HEK293 (cell line): ENCODE results near the gene SNRPD3.
A peak's percentile ranks its signal among the peaks of the same experiment; 100 is the strongest.

ENCODE experiments used
- BCL11B ChIP-seq: fragments of 450-650 bp; formaldehyde crosslinking; IDR thresholded peaks from 2 replicates; pipeline ENCODE4 v1.5.1; 2016; ENCODE audit warnings: low read depth, missing biosample characterization, missing genetic modification characterization
- GLIS1 ChIP-seq: fragments of 450-650 bp; formaldehyde crosslinking; IDR thresholded peaks from 2 replicates; pipeline ENCODE4 v1.5.1; 2016; ENCODE audit warnings: missing biosample characterization, missing genetic modification characterization
- GLIS2 ChIP-seq: fragments of 450-650 bp; formaldehyde crosslinking; IDR thresholded peaks from 2 replicates; pipeline ENCODE4 v1.5.1; 2016; ENCODE audit warnings: missing biosample characterization, missing genetic modification characterization
- KLF1 ChIP-seq: fragments of 450-650 bp; formaldehyde crosslinking; IDR thresholded peaks from 2 replicates; pipeline ENCODE4 v1.5.1; 2016; ENCODE audit warnings: missing biosample characterization, missing genetic modification characterization
- KLF8 ChIP-seq: fragments of 450-650 bp; formaldehyde crosslinking; IDR thresholded peaks from 2 replicates; pipeline ENCODE4 v1.5.1; 2016; ENCODE audit warnings: missing biosample characterization, missing genetic modification characterization
- KLF9 ChIP-seq: fragments of 450-650 bp; formaldehyde crosslinking; IDR thresholded peaks from 2 replicates; pipeline ENCODE4 v1.5.1; 2016; ENCODE audit warnings: missing biosample characterization, missing genetic modification characterization, low read depth
- RBAK ChIP-seq: fragments of 450-650 bp; formaldehyde crosslinking; IDR thresholded peaks from 2 replicates; pipeline ENCODE4 v1.5.1; 2016; ENCODE audit warnings: missing biosample characterization, missing genetic modification characterization
- SALL2 ChIP-seq: fragments of 450-650 bp; formaldehyde crosslinking; IDR thresholded peaks from 2 replicates; pipeline ENCODE4 v1.5.0; 2017; ENCODE audit warnings: missing biosample characterization, mild to moderate bottlenecking, missing genetic modification characterization, borderline replicate concordance
- SP2 ChIP-seq: fragments of 450-650 bp; formaldehyde crosslinking; IDR thresholded peaks from 2 replicates; pipeline ENCODE4 v1.5.1; 2016; ENCODE audit warnings: missing biosample characterization, missing genetic modification characterization
- SP3 ChIP-seq: fragments of 450-650 bp; formaldehyde crosslinking; IDR thresholded peaks from 2 replicates; pipeline ENCODE4 v1.5.1; 2016; ENCODE audit warnings: missing biosample characterization, missing genetic modification characterization
- SP7 ChIP-seq: fragments of 450-650 bp; formaldehyde crosslinking; IDR thresholded peaks from 2 replicates; pipeline ENCODE4 v1.5.1; 2016; ENCODE audit warnings: missing biosample characterization, missing genetic modification characterization
- YY1 ChIP-seq: fragments of 450-650 bp; formaldehyde crosslinking; IDR thresholded peaks from 2 replicates; pipeline ENCODE4 v1.5.1; 2018; ENCODE audit warnings: missing biosample characterization, missing genetic modification characterization
- ZBTB20 ChIP-seq: fragments of 450-650 bp; formaldehyde crosslinking; IDR thresholded peaks from 2 replicates; pipeline ENCODE4 v1.5.1; 2016; ENCODE audit warnings: missing biosample characterization, missing genetic modification characterization
- ZIC2 ChIP-seq: fragments of 450-650 bp; formaldehyde crosslinking; IDR thresholded peaks from 2 replicates; pipeline ENCODE4 v1.5.1; 2016; ENCODE audit warnings: missing biosample characterization, missing genetic modification characterization
- ZNF114 ChIP-seq: fragments of 450-650 bp; formaldehyde crosslinking; IDR thresholded peaks from 2 replicates; pipeline ENCODE4 v1.5.0; 2017; ENCODE audit warnings: missing biosample characterization, missing genetic modification characterization
- ZNF169 ChIP-seq: fragments of 450-650 bp; formaldehyde crosslinking; IDR thresholded peaks from 2 replicates; pipeline ENCODE4 v1.5.1; 2016; ENCODE audit warnings: missing biosample characterization, missing genetic modification characterization
- ZNF2 ChIP-seq: fragments of 450-650 bp; formaldehyde crosslinking; IDR thresholded peaks from 2 replicates; pipeline ENCODE4 v1.5.1; 2016; ENCODE audit warnings: missing biosample characterization, missing genetic modification characterization
- ZNF24 ChIP-seq: fragments of 450-650 bp; formaldehyde crosslinking; IDR thresholded peaks from 2 replicates; pipeline ENCODE4 v1.5.1; 2016; ENCODE audit warnings: missing biosample characterization, missing genetic modification characterization
- ZNF248 ChIP-seq: fragments of 450-650 bp; formaldehyde crosslinking; IDR thresholded peaks from 2 replicates; pipeline ENCODE4 v1.5.1; 2017; ENCODE audit warnings: missing biosample characterization, missing genetic modification characterization
- ZNF514 ChIP-seq: fragments of 450-650 bp; formaldehyde crosslinking; IDR thresholded peaks from 2 replicates; pipeline ENCODE4 v1.5.1; 2016; ENCODE audit warnings: missing biosample characterization, missing genetic modification characterization
- ZNF530 ChIP-seq: fragments of 450-650 bp; formaldehyde crosslinking; IDR thresholded peaks from 2 replicates; pipeline ENCODE4 v1.5.1; 2016; ENCODE audit warnings: low read depth, missing biosample characterization, missing genetic modification characterization
- ZNF610 ChIP-seq: fragments of 450-650 bp; formaldehyde crosslinking; IDR thresholded peaks from 2 replicates; pipeline ENCODE4 v1.5.1; 2016; ENCODE audit warnings: missing biosample characterization, missing genetic modification characterization, borderline replicate concordance
- ZXDB ChIP-seq: fragments of 450-650 bp; formaldehyde crosslinking; IDR thresholded peaks from 2 replicates; pipeline ENCODE4 v1.5.1; 2016; ENCODE audit warnings: missing biosample characterization, missing genetic modification characterization
- TF ChIP-seq, protein P1 (sequence below): sonication (generic); formaldehyde crosslinking; IDR thresholded peaks from 2 replicates; pipeline ENCODE4 v1.8.1; 2022; ENCODE audit warnings: mild to moderate bottlenecking, moderate library complexity, missing genetic modification reagents
- TF ChIP-seq, protein P2 (sequence below): fragments of 450-650 bp; formaldehyde crosslinking; IDR thresholded peaks from 2 replicates; pipeline ENCODE4 v1.5.1; 2016; ENCODE audit warnings: missing biosample characterization, missing genetic modification characterization
- TF ChIP-seq, protein P3 (sequence below): fragments of 450-650 bp; formaldehyde crosslinking; IDR thresholded peaks from 2 replicates; pipeline ENCODE4 v1.5.1; 2016; ENCODE audit warnings: missing biosample characterization, missing genetic modification characterization
- TF ChIP-seq, protein P4 (sequence below): fragments of 450-650 bp; formaldehyde crosslinking; IDR thresholded peaks from 2 replicates; pipeline ENCODE4 v1.5.1; 2017; ENCODE audit warnings: missing biosample characterization, missing genetic modification characterization
- TF ChIP-seq, protein P5 (sequence below): fragments of 450-650 bp; formaldehyde crosslinking; IDR thresholded peaks from 2 replicates; pipeline ENCODE4 v1.5.1; 2016; ENCODE audit warnings: missing biosample characterization, missing genetic modification characterization
- TF ChIP-seq, protein P6 (sequence below): fragments of 450-650 bp; formaldehyde crosslinking; IDR thresholded peaks from 2 replicates; pipeline ENCODE4 v1.5.1; 2016; ENCODE audit warnings: missing biosample characterization, missing genetic modification characterization
- TF ChIP-seq, protein P7 (sequence below): fragments of 450-650 bp; formaldehyde crosslinking; IDR thresholded peaks from 2 replicates; pipeline ENCODE4 v1.5.1; 2016; ENCODE audit warnings: missing biosample characterization, missing genetic modification characterization

SNRPD3 gene

DNA sequence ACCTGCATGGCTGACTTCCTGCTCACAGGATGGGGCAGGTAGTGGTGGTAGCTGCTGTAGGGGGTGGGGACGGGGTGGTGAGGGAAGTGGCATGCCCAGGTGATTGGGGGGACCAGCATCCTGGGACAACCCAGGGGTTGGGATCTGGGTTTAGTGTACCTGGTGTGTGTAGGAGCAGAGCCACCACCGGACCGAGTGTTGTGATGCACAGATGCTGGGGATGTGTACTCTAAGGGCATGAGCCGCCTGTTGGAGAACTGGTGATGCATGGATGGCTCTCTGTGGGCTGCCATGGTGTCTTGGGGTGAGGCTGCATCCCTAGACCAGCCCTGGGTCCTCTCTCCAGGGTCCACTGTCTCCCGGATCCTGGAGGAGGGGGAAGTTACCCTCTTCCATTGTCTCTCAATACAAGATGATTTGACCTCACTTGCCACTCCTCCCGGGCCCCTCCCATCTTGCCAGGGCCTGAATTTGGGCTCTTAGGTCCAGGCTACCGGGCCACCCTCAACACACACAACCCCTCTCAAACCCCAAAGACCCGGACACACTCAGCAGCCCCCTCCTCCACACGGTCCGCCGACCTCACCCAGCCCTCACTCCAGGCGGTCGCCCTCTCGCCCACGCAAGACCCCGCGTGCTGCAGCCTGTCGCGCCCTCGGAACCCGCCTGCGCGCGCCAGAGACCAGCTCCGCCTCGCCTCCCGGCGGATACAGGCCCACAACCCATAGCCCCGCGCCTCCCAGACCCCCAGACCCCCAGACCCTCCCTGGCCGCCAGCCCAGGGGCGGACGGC is 36.5 kb downstream of the SNRPD3 start (continued):
- TF ChIP-seq SALL2 (tag by site-specific recombination) (0 out of 2 replicates have a peak, but pooled peaks have one; percentile 28), ZNF530 (tag by site-specific recombination) (no peak), ZNF514 (tag by site-specific recombination) (no peak), RBAK (tag by site-specific recombination) (no peak), SP2 (tag by site-specific recombination) (peak; percentile 37), BCL11B (tag by site-specific recombination) (peak; percentile 75; the same call in 1 of the 2 replicates), YY1 (tag by site-specific recombination) (no peak), KLF9 (tag by site-specific recombination) (peak; percentile 70), ZNF114 (tag by site-specific recombination) (no peak), ZIC2 (0 out of 2 replicates have a peak, but pooled peaks have one; percentile 16), ZNF610 (tag by site-specific recombination) (no peak), ZXDB (0 out of 2 replicates have a peak, but pooled peaks have one; percentile 11), ZNF2 (tag by site-specific recombination) (no peak), KLF8 (peak; percentile 54; the same call in 1 of the 2 replicates), ZNF24 (tag by site-specific recombination) (no peak), ZNF169 (tag by site-specific recombination) (no peak), SP3 (tag by site-specific recombination) (peak; percentile 2), GLIS2 (peak; percentile 11; the same call in 1 of the 2 replicates), SP7 (tag by site-specific recombination) (peak; percentile 25; the same call in 1 of the 2 replicates), KLF1 (tag by site-specific recombination) (no peak), ZBTB20 (tag by site-specific recombination) (peak; percentile 90), ZNF248 (tag by site-specific recombination) (no peak), GLIS1 (tag by site-specific recombination) (no peak)
- TF ChIP-seq, protein P1, sequence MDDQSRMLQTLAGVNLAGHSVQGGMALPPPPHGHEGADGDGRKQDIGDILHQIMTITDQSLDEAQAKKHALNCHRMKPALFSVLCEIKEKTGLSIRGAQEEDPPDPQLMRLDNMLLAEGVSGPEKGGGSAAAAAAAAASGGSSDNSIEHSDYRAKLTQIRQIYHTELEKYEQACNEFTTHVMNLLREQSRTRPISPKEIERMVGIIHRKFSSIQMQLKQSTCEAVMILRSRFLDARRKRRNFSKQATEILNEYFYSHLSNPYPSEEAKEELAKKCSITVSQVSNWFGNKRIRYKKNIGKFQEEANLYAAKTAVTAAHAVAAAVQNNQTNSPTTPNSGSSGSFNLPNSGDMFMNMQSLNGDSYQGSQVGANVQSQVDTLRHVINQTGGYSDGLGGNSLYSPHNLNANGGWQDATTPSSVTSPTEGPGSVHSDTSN, result no peak
- TF ChIP-seq, protein P2, sequence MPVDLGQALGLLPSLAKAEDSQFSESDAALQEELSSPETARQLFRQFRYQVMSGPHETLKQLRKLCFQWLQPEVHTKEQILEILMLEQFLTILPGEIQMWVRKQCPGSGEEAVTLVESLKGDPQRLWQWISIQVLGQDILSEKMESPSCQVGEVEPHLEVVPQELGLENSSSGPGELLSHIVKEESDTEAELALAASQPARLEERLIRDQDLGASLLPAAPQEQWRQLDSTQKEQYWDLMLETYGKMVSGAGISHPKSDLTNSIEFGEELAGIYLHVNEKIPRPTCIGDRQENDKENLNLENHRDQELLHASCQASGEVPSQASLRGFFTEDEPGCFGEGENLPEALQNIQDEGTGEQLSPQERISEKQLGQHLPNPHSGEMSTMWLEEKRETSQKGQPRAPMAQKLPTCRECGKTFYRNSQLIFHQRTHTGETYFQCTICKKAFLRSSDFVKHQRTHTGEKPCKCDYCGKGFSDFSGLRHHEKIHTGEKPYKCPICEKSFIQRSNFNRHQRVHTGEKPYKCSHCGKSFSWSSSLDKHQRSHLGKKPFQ (tag by site-specific recombination), result no peak
- TF ChIP-seq, protein P3, sequence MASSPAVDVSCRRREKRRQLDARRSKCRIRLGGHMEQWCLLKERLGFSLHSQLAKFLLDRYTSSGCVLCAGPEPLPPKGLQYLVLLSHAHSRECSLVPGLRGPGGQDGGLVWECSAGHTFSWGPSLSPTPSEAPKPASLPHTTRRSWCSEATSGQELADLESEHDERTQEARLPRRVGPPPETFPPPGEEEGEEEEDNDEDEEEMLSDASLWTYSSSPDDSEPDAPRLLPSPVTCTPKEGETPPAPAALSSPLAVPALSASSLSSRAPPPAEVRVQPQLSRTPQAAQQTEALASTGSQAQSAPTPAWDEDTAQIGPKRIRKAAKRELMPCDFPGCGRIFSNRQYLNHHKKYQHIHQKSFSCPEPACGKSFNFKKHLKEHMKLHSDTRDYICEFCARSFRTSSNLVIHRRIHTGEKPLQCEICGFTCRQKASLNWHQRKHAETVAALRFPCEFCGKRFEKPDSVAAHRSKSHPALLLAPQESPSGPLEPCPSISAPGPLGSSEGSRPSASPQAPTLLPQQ (tag by site-specific recombination), result 0 out of 2 replicates have a peak, but pooled peaks have one; percentile 9
- TF ChIP-seq, protein P4, sequence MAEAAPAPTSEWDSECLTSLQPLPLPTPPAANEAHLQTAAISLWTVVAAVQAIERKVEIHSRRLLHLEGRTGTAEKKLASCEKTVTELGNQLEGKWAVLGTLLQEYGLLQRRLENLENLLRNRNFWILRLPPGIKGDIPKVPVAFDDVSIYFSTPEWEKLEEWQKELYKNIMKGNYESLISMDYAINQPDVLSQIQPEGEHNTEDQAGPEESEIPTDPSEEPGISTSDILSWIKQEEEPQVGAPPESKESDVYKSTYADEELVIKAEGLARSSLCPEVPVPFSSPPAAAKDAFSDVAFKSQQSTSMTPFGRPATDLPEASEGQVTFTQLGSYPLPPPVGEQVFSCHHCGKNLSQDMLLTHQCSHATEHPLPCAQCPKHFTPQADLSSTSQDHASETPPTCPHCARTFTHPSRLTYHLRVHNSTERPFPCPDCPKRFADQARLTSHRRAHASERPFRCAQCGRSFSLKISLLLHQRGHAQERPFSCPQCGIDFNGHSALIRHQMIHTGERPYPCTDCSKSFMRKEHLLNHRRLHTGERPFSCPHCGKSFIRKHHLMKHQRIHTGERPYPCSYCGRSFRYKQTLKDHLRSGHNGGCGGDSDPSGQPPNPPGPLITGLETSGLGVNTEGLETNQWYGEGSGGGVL (tag by site-specific recombination), result peak; percentile 44; the same call in 1 of the 2 replicates
- TF ChIP-seq, protein P5, sequence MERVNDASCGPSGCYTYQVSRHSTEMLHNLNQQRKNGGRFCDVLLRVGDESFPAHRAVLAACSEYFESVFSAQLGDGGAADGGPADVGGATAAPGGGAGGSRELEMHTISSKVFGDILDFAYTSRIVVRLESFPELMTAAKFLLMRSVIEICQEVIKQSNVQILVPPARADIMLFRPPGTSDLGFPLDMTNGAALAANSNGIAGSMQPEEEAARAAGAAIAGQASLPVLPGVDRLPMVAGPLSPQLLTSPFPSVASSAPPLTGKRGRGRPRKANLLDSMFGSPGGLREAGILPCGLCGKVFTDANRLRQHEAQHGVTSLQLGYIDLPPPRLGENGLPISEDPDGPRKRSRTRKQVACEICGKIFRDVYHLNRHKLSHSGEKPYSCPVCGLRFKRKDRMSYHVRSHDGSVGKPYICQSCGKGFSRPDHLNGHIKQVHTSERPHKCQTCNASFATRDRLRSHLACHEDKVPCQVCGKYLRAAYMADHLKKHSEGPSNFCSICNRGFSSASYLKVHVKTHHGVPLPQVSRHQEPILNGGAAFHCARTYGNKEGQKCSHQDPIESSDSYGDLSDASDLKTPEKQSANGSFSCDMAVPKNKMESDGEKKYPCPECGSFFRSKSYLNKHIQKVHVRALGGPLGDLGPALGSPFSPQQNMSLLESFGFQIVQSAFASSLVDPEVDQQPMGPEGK, result peak; percentile 59
- TF ChIP-seq, protein P6, sequence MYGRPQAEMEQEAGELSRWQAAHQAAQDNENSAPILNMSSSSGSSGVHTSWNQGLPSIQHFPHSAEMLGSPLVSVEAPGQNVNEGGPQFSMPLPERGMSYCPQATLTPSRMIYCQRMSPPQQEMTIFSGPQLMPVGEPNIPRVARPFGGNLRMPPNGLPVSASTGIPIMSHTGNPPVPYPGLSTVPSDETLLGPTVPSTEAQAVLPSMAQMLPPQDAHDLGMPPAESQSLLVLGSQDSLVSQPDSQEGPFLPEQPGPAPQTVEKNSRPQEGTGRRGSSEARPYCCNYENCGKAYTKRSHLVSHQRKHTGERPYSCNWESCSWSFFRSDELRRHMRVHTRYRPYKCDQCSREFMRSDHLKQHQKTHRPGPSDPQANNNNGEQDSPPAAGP, result peak; percentile 77
- TF ChIP-seq, protein P7, sequence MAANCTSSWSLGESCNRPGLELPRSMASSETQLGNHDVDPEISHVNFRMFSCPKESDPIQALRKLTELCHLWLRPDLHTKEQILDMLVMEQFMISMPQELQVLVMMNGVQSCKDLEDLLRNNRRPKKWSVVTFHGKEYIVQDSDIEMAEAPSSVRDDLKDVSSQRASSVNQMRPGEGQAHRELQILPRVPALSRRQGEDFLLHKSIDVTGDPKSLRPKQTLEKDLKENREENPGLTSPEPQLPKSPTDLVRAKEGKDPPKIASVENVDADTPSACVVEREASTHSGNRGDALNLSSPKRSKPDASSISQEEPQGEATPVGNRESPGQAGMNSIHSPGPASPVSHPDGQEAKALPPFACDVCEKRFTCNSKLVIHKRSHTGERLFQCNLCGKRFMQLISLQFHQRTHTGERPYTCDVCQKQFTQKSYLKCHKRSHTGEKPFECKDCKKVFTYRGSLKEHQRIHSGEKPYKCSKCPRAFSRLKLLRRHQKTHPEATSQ (tag by site-specific recombination), result peak; percentile 77; the same call in 1 of the 2 replicates
